Osteocyte (in vitro differentiated cells): ENCODE results near the gene ANKS3. TPM values are rescaled to one million over a fixed set of nuclear protein-coding genes. Genes with fewer than 3 reads are reported as not detected.

Experiments used
- DNase-seq: peaks from one replicate; pipeline ENCODE4 v3.0.0; 2021; ENCODE audit warnings: mixed read lengths; ENCODE audit not compliant: unreplicated experiment; ENCODE audit errors: extremely low spot score
- H3K27ac Mint-ChIP-seq: one replicate; pipeline ENCODE4 v1.8.0; 2021; ENCODE audit warnings: mild to moderate bottlenecking, mixed read lengths; ENCODE audit not compliant: unreplicated experiment
- H3K27me3 Mint-ChIP-seq: one replicate; pipeline ENCODE4 v1.8.0; 2021; ENCODE audit warnings: mixed read lengths; ENCODE audit not compliant: unreplicated experiment
- H3K36me3 Mint-ChIP-seq: one replicate; pipeline ENCODE4 v1.8.0; 2021; ENCODE audit warnings: mixed read lengths; ENCODE audit not compliant: unreplicated experiment
- H3K4me1 Mint-ChIP-seq: one replicate; pipeline ENCODE4 v1.8.0; 2021; ENCODE audit warnings: mixed read lengths; ENCODE audit not compliant: unreplicated experiment
- H3K4me3 Mint-ChIP-seq: one replicate; pipeline ENCODE4 v1.8.0; 2021; ENCODE audit warnings: mild to moderate bottlenecking, moderate library complexity, mixed read lengths; ENCODE audit not compliant: unreplicated experiment
- H3K9me3 Mint-ChIP-seq: one replicate; pipeline ENCODE4 v1.8.0; 2021; ENCODE audit warnings: mixed read lengths; ENCODE audit not compliant: unreplicated experiment
- CTCF ChIP-seq: fragments of 200-600 bp; sonication (generic); IDR thresholded peaks from 2 replicates; pipeline ENCODE4 v1.5.0; 2021; ENCODE audit warnings: antibody characterized with exemption, mild to moderate bottlenecking, moderate library complexity
- total RNA-seq: library from RNA; stranded (reverse); gene quantifications from 2 replicates; pipeline ENCODE4 v1.2.1, GENCODE V29; 2021

ANKS3 gene
- total RNA-seq, 1 donor from 2014 or later: 30.0 TPM

GRCh38 chr16:4677994-4678393 is 56.1 kb downstream of the ANKS3 start:
- Mint-ChIP-seq H3K4me1 (no peaks in the 10 kb centered on the region), H3K27ac (no peak overlapping the region), H3K4me3 (no peak overlapping the region), H3K36me3 (peaks cover 7% of the 10 kb centered on the region), H3K27me3 (no peaks in the 10 kb centered on the region), H3K9me3 (no peaks in the 10 kb centered on the region)
- DNase-seq: no peak
- no peak for TF ChIP-seq CTCF

GRCh38 chr16:4677390-4677789 is 56.7 kb downstream of the ANKS3 start:
- Mint-ChIP-seq H3K27ac (no peak overlapping the region), H3K27me3 (no peaks in the 10 kb centered on the region), H3K9me3 (no peaks in the 10 kb centered on the region), H3K36me3 (peaks cover 7% of the 10 kb centered on the region), H3K4me1 (no peaks in the 10 kb centered on the region), H3K4me3 (no peak overlapping the region)
- no peak for TF ChIP-seq CTCF
- no peak for DNase-seq

DNA sequence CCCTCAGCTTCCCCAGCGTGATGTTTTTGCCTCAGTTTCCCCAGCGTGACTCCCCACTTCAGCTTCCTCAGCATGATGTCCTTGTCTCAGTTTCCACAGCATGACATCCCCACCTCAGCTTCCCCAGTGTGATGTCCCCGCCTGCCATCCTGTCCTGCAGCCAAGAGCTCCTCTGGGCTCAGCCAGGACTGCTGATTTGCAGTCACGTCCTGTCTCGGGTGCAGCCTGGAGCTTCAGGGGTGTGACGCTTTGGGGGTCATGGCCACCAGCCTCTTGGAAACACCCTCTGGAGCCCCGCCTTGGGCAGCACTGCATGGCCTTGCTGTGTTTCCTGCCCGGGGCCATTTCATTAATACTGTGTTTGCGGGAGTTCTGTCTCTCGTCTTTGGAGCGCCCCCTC is 57.2 kb downstream of the ANKS3 start:
- H3K4me1 Mint-ChIP-seq: no peaks in the 10 kb centered on the region
- no peak for TF ChIP-seq CTCF
- DNase-seq: no peak
- H3K4me3 Mint-ChIP-seq: no peak overlapping the region
- H3K27ac Mint-ChIP-seq: no peak overlapping the region
- no peaks in the 10 kb centered on the region for H3K27me3 Mint-ChIP-seq
- H3K36me3 Mint-ChIP-seq: peaks cover 9% of the 10 kb centered on the region
- no peaks in the 10 kb centered on the region for H3K9me3 Mint-ChIP-seq

GRCh38 chr16:4675864-4676786 is 57.9 kb downstream of the ANKS3 start:
- Mint-ChIP-seq H3K27ac (no peak overlapping the region), H3K27me3 (no peaks in the 10 kb centered on the region), H3K4me3 (no peak overlapping the region), H3K4me1 (no peaks in the 10 kb centered on the region), H3K36me3 (peaks cover 14% of the 10 kb centered on the region), H3K9me3 (no peaks in the 10 kb centered on the region)
- no peak for TF ChIP-seq CTCF
- DNase-seq: no peak

- H3K4me3 Mint-ChIP-seq: no peak overlapping the region
- TF ChIP-seq CTCF: no peak
- H3K36me3 Mint-ChIP-seq: peaks cover 12% of the 10 kb centered on the region
- H3K27me3 Mint-ChIP-seq: no peaks in the 10 kb centered on the region
- H3K27ac Mint-ChIP-seq: no peak overlapping the region
- DNase-seq: no peak
- H3K4me1 Mint-ChIP-seq: no peaks in the 10 kb centered on the region
- H3K9me3 Mint-ChIP-seq: no peaks in the 10 kb centered on the region
These were observed 59.0 kb downstream of the ANKS3 start for GRCh38 chr16:4674926-4675530.
